Activated CD4-positive, alpha-beta T cell treated with anti-CD3 and anti-CD28 coated beads for 4 hours (primary cell): ENCODE data around the gene NECTIN1.

Source experiments
- DNase-seq, 2 donors: peaks; one replicate each; pipeline ENCODE4 v3.0.0-alpha.2; 2020

Gene NECTIN1

GRCh38 chr11:119730789-119731386, 1.9 kb upstream of the NECTIN1 start:
- DNase-seq: no peak

GRCh38 chr11:119729951-119730613, 1.1 kb upstream of the NECTIN1 start:
- no peak for DNase-seq

GRCh38 chr11:119729581-119729927, 554 bp upstream of the NECTIN1 start:
- no peak for DNase-seq

GRCh38 chr11:119728211-119728626, 781 bp downstream of the NECTIN1 start:
- DNase-seq: peak in 1 of 2 donors; percentile 6

GRCh38 chr11:119727523-119728151, 1.4 kb downstream of the NECTIN1 start:
- DNase-seq: peak in 1 of 2 donors; percentile 17

- no peak for DNase-seq
Measured at GRCh38 chr11:119726585-119727522, 2.1 kb downstream of the NECTIN1 start.

- no peak for DNase-seq
Measured at GRCh38 chr11:119726150-119726553, 2.8 kb downstream of the NECTIN1 start.

GRCh38 chr11:119724956-119725355, 4.0 kb downstream of the NECTIN1 start:
- DNase-seq: no peak

GRCh38 chr11:119723952-119724325, 5.1 kb downstream of the NECTIN1 start:
- no peak for DNase-seq

GRCh38 chr11:119723243-119723951, 5.6 kb downstream of the NECTIN1 start:
- DNase-seq: no peak

- no peak for DNase-seq
Measured at GRCh38 chr11:119722281-119722794, 6.7 kb downstream of the NECTIN1 start.

- DNase-seq: no peak
Measured at GRCh38 chr11:119721129-119722120, 7.6 kb downstream of the NECTIN1 start.

- no peak for DNase-seq
Measured at GRCh38 chr11:119720311-119720913, 8.6 kb downstream of the NECTIN1 start.

GRCh38 chr11:119717839-119718534, 11.0 kb downstream of the NECTIN1 start:
- DNase-seq: no peak

GRCh38 chr11:119716582-119717498, 12.2 kb downstream of the NECTIN1 start:
- no peak for DNase-seq

- no peak for DNase-seq
Measured at GRCh38 chr11:119714590-119714989, 14.4 kb downstream of the NECTIN1 start.

GRCh38 chr11:119714189-119714588, 14.8 kb downstream of the NECTIN1 start:
- DNase-seq: no peak

GRCh38 chr11:119713359-119714040, 15.5 kb downstream of the NECTIN1 start:
- no peak for DNase-seq
